GM13976 (cell line): Measurements from ENCODE around the gene RASAL2.

Experiments
- DNase-seq: peaks from one replicate; pipeline ENCODE4 v3.0.0; 2012; ENCODE audit warnings: low spot score
- in situ Hi-C: fragments of 300-500 bp; cut with MboI; formaldehyde crosslinking; loops from one replicate; pipeline ENCODE4 v1.12.0; 2022; ENCODE audit warnings: low sequenced_read_pairs, mixed read lengths, inconsistent platforms; ENCODE audit not compliant: unreplicated experiment
- TF ChIP-seq, protein P1 (sequence below): IDR thresholded peaks from 2 replicates; pipeline ENCODE4 v1.5.1; 2012; ENCODE audit warnings: borderline replicate concordance, mild to moderate bottlenecking; ENCODE audit not compliant: insufficient read depth; ENCODE audit errors: extremely low read depth, missing control alignments, control extremely low read depth

Gene RASAL2

DNA sequence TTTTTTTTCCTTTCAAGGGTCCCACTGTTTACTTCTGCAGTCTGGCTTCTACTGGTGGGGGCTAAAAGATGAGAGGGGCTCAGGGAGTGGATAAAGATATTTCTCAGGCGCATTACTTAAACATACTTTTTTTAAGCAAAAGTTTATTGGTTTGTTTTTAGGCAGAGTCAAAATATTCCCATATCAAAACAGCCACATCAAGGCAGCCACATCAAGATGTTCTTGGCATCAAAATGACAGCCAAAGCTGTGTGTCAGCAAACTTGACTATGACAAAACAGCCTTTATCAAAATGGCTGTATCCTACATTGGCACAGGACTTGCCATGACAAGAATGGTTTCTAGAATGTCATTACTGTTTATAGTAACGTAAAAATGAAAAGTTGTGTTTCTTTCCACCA lies 22.1 kb upstream of the RASAL2 start:
- no peak for DNase-seq
- TF ChIP-seq, protein P1, sequence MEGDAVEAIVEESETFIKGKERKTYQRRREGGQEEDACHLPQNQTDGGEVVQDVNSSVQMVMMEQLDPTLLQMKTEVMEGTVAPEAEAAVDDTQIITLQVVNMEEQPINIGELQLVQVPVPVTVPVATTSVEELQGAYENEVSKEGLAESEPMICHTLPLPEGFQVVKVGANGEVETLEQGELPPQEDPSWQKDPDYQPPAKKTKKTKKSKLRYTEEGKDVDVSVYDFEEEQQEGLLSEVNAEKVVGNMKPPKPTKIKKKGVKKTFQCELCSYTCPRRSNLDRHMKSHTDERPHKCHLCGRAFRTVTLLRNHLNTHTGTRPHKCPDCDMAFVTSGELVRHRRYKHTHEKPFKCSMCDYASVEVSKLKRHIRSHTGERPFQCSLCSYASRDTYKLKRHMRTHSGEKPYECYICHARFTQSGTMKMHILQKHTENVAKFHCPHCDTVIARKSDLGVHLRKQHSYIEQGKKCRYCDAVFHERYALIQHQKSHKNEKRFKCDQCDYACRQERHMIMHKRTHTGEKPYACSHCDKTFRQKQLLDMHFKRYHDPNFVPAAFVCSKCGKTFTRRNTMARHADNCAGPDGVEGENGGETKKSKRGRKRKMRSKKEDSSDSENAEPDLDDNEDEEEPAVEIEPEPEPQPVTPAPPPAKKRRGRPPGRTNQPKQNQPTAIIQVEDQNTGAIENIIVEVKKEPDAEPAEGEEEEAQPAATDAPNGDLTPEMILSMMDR = no peak
- in situ Hi-C loops = no loop called here

DNA sequence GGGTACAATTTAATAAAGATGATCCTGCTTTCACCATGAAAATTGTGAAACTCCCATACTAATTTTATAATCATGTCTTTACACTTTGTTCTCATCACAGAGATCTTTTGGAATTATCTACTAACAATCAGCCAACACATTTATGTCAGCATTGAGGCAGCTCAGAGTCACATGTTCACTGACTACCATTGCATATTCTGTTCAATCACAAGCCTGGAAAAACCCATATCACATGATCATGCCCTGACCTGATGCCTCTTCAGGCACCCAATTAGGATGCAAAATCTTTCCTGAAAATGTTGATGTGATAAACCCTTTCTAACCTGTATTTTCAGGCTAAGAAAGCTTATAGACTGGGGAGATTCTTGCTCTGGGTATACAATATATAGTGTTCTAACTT lies 21.6 kb upstream of the RASAL2 start:
- TF ChIP-seq, protein P1 = no peak
- no peak for DNase-seq
- in situ Hi-C loops = no loop called here

DNA sequence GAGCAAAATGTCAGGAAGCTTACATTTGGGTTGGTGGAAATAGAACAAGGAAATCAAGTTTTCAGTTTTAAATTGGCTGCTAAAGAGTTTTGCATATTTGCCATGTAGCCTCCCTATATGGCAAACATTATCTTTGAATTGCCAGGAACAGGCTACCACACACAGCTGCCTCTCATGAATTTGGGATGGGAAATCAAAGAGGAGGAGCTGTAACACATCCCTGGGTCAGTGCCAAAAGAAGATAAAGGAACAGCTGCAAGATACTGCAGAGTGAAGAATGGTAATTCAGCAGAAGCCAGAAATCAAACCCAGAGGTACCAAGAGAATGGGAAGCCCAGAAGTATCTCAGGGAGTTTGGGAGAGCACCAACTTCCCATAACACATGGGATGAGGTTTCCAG lies 18.6 kb upstream of the RASAL2 start:
- in situ Hi-C loops = no loop called here
- TF ChIP-seq, protein P1 = no peak
- DNase-seq = no peak

DNA sequence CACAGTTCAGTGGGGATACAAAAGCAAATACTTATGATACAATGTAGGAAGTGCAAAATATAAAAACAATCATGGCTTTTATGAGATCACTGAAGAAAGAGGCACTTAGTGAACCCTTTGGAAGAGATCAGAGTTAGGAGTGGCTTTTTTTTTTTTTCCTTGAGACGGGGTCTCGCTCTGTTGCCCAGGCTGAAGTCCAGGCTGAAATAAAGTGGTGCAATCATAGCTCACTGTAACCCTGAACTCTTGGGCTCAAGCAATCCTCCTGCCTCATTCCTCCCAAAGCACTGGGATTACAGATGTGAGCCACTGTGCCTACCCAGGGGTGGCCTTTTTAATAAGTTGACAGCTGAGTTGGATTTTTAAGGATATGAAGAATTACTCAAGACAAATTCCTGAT lies 17.3 kb upstream of the RASAL2 start:
- TF ChIP-seq, protein P1 = no peak
- DNase-seq = no peak
- in situ Hi-C loops = no loop called here

DNA sequence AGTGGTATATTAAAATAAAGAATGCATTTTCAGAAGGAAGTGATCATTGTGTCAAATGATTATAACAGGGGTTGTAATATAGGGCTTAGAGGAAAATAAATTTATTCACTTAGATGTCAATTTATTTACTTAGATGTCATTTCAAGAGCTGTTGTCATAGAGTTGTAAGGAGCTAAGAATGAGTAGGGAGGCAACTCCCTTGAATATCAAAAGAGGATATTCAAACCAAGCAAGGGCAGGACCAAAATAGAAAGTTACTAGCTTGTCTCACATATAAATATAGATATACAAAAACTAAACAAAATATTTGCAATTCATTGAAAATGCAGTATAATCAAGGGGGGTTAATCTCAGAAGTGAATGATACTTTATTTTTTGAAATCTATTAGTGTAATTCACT lies 16.0 kb upstream of the RASAL2 start:
- in situ Hi-C loops = no loop called here
- TF ChIP-seq, protein P1 = no peak
- DNase-seq = no peak

DNA sequence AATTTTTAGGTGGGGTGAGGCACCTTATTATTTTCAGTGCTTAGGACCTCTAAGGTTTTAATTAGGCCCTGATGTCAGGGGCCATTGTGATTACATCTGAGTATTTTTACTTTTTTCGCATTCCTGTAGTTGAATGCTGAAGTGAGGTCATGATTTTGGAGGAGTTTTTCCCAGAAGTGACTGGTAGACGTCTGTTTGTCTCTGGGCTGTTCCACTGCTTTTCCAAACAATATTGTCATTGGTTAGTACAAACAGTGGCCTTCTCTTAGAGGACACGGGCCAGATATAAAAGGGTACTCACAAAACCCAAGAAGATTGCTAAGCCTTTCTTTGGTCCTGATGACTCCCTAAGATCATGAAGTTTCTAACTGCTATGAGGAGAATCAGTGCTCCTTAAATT lies 7.6 kb upstream of the RASAL2 start:
- DNase-seq = no peak
- TF ChIP-seq, protein P1 = no peak
- in situ Hi-C loops = no loop called here

DNA sequence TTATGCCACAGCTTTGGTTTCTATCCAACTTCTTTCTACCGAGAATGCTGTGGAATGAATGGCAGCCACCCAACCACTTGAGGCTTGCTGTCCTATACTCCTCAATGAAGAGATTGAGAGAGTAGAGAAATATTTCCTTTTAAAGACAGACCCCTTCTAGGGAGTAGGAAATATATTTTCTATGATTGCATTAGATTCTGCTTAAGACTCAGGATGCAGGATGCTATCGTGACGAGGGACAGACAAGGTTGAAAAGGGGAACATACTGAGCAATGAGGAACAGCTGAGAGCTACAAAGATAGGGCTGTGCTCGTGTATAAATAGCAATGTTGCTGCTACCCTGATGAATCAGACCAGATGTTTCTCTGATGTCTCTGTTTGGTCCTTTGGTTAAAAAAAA lies 7.1 kb upstream of the RASAL2 start:
- in situ Hi-C loops = no loop called here
- DNase-seq = no peak
- TF ChIP-seq, protein P1 = no peak
